Panc1 (cell line): ENCODE data around the gene DIAPH1. TPM values are rescaled to one million over a fixed set of nuclear protein-coding genes. Genes with fewer than 3 reads are reported as not detected.

Experiments used
- ATAC-seq: fragments of 200-7000 bp; cut with Tn5 transposase; 2 replicates; pipeline ENCODE4 v1.9.1; 2020; ENCODE audit warnings: mild to moderate bottlenecking, moderate library complexity
- BruUV-seq: library from RNA; stranded (reverse); fragments of 400-500 nt; replicated peaks from 2 replicates; lab custom pipeline; 2021; lab: Mats Ljungman, UMichigan
- CTCF ChIA-PET: fragments of 300-600 bp; sonication (Branson Sonifier 250); formaldehyde crosslinking; loops from one replicate; lab custom pipeline; 2022; ENCODE audit warnings: antibody characterized with exemption; lab: Charles Lee
- POLR2A ChIA-PET: fragments of 300-600 bp; sonication (Branson Sonifier 250); formaldehyde crosslinking; loops from one replicate; lab custom pipeline; 2022; ENCODE audit warnings: antibody characterized with exemption; lab: Charles Lee
- DNase-seq: peaks from one replicate; pipeline ENCODE4 v3.0.0-alpha.2; 2010; ENCODE audit warnings: low read depth, low spot score
- H3K27ac ChIP-seq: 2 replicates; pipeline ENCODE4 v1.5.1; 2011; ENCODE audit warnings: mild to moderate bottlenecking, low read length, inconsistent platforms
- H3K27me3 ChIP-seq: fragments of 200-500 bp; sonication (Bioruptor generic); 2 replicates; pipeline ENCODE4 v1.6.0; 2014; ENCODE audit warnings: low read length, inconsistent platforms; ENCODE audit not compliant: control insufficient read depth, insufficient read depth
- H3K36me3 ChIP-seq: fragments of 200-500 bp; sonication (Bioruptor generic); 2 replicates; pipeline ENCODE4 v1.5.1; 2014; ENCODE audit warnings: inconsistent platforms, mild to moderate bottlenecking, low read length, moderate library complexity; ENCODE audit not compliant: control insufficient read depth, insufficient read depth
- H3K4me1 ChIP-seq: 2 replicates; pipeline ENCODE4 v1.5.1; 2011; ENCODE audit warnings: inconsistent platforms, mild to moderate bottlenecking, low read length, moderate library complexity; ENCODE audit not compliant: control insufficient read depth, insufficient read depth
- H3K4me3 ChIP-seq, 2 experiments: 2 replicates each; pipeline ENCODE4 v1.5.1; 2011 to 2012; ENCODE audit warnings: low read depth in 2 of 2, low read length in 2 of 2, mild to moderate bottlenecking in 2 of 2, inconsistent platforms in 1 of 2, moderate library complexity in 1 of 2
- H3K9me3 ChIP-seq: fragments of 200-500 bp; sonication (Bioruptor generic); 2 replicates; pipeline ENCODE4 v1.5.1; 2014; ENCODE audit warnings: low read depth, mild to moderate bottlenecking, inconsistent platforms, low read length, moderate library complexity; ENCODE audit not compliant: control insufficient read depth, insufficient read depth
- POLR2AphosphoS5 ChIP-seq: IDR thresholded peaks from 2 replicates; pipeline ENCODE4 v1.6.1; 2012; ENCODE audit warnings: mild to moderate bottlenecking, low read depth, low read length, moderate library complexity
- SIN3A ChIP-seq: IDR thresholded peaks from 2 replicates; pipeline ENCODE4 v1.6.1; 2012; ENCODE audit warnings: low read depth, mild to moderate bottlenecking, low read length, moderate library complexity, borderline replicate concordance; ENCODE audit not compliant: insufficient read depth
- TCF7L2 ChIP-seq: IDR thresholded peaks from 2 replicates; pipeline ENCODE4 v1.6.1; 2011; ENCODE audit warnings: mild to moderate bottlenecking, low read depth, low read length, inconsistent platforms
- in situ Hi-C: cut with HindIII; loops from 2 replicates; pipeline ENCODE4 v1.10.0; 2016; ENCODE audit warnings: low sequenced_read_pairs, low pct_unique_long_range_greater_than_20kb
- intact Hi-C: fragments of 100-400 bp; cut with micrococcal nuclease; formaldehyde crosslinking; loops from one replicate; pipeline ENCODE4 v1.10.0; 2022; ENCODE audit not compliant: unreplicated experiment
- total RNA-seq: library from RNA; stranded (reverse); gene quantifications from one replicate; pipeline ENCODE4 v1.2.1, GENCODE V29; 2021; ENCODE audit not compliant: unreplicated experiment
- TF ChIP-seq, protein P1 (sequence below): fragments of 450-650 bp; IDR thresholded peaks from 2 replicates; pipeline ENCODE4 v1.5.1; 2017; ENCODE audit warnings: mild to moderate bottlenecking
- TF ChIP-seq, protein P2 (sequence below), 2 experiments: IDR thresholded peaks; 2 replicates each; pipeline ENCODE4 v1.6.1; 2011 to 2012; ENCODE audit warnings: low read depth in 2 of 2, control low read depth in 1 of 2, low read length in 1 of 2, mild to moderate bottlenecking in 1 of 2, moderate library complexity in 1 of 2; ENCODE audit not compliant: insufficient read depth in 1 of 2

Gene DIAPH1
- total RNA-seq, 1 experiment from 2014 or later: 155 TPM

DNA sequence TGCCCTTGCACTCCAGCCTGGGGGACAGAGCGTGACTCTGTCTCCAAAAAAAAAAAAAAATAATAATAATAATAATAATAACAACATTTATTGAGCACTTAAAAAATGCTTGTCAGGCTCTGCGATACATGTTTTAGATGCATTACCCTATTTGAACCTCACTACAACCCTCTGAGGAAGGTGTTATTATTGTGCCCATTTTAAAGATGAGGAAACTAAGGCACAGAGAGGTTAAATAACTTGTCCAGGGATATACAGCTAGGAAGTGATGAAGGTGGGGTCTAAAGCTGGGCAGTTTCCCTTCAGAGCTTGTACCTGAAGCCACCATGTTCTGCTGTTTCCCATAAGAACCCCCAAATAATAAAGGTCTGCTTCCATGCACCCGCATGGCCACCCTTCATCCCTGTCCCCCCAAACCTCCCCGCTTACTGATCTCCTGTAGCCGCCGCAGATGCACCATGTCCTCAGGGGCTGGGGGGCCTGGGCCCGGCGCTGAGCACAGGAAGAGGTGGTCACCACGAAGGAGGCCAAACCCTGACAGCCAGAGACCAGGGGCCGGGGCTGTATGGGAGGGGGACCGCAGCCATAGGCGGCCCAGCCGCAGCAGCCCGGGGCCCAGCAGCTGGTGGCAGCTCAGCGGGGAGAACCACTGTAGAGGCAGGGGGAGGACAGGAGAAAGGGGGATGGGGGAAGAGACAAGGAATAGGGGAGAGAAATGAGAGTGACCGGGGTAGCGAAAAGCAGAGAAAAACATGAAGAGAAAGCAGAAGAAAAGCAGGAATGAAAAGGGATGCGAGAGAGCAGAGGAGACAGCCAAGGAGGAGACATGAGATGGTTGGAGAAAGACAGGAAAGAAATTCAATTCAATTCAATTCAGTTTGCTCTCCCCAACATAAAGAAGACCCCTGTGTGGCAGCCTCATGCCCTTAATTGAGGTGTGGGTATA is 47.5 kb upstream of the DIAPH1 start:
- DNase-seq: no peak
- TF ChIP-seq SIN3A: no peak
- TF ChIP-seq POLR2AphosphoS5: no peak
- TF ChIP-seq TCF7L2: no peak
- TF ChIP-seq, protein P1, sequence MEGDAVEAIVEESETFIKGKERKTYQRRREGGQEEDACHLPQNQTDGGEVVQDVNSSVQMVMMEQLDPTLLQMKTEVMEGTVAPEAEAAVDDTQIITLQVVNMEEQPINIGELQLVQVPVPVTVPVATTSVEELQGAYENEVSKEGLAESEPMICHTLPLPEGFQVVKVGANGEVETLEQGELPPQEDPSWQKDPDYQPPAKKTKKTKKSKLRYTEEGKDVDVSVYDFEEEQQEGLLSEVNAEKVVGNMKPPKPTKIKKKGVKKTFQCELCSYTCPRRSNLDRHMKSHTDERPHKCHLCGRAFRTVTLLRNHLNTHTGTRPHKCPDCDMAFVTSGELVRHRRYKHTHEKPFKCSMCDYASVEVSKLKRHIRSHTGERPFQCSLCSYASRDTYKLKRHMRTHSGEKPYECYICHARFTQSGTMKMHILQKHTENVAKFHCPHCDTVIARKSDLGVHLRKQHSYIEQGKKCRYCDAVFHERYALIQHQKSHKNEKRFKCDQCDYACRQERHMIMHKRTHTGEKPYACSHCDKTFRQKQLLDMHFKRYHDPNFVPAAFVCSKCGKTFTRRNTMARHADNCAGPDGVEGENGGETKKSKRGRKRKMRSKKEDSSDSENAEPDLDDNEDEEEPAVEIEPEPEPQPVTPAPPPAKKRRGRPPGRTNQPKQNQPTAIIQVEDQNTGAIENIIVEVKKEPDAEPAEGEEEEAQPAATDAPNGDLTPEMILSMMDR: no peak
- TF ChIP-seq, protein P2, sequence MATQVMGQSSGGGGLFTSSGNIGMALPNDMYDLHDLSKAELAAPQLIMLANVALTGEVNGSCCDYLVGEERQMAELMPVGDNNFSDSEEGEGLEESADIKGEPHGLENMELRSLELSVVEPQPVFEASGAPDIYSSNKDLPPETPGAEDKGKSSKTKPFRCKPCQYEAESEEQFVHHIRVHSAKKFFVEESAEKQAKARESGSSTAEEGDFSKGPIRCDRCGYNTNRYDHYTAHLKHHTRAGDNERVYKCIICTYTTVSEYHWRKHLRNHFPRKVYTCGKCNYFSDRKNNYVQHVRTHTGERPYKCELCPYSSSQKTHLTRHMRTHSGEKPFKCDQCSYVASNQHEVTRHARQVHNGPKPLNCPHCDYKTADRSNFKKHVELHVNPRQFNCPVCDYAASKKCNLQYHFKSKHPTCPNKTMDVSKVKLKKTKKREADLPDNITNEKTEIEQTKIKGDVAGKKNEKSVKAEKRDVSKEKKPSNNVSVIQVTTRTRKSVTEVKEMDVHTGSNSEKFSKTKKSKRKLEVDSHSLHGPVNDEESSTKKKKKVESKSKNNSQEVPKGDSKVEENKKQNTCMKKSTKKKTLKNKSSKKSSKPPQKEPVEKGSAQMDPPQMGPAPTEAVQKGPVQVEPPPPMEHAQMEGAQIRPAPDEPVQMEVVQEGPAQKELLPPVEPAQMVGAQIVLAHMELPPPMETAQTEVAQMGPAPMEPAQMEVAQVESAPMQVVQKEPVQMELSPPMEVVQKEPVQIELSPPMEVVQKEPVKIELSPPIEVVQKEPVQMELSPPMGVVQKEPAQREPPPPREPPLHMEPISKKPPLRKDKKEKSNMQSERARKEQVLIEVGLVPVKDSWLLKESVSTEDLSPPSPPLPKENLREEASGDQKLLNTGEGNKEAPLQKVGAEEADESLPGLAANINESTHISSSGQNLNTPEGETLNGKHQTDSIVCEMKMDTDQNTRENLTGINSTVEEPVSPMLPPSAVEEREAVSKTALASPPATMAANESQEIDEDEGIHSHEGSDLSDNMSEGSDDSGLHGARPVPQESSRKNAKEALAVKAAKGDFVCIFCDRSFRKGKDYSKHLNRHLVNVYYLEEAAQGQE (IDR thresholded peaks at IDR 0.05; ENCODE audit: insufficient read depth in 1 of 2, low read depth in 2 of 2, low read length in 1 of 2): no peak
- Histone ChIP-seq H3K36me3 (no peaks in the 10 kb centered on the region), H3K4me1 (0 out of 2 replicates have a peak, but pooled peaks cover 3% of the 10 kb centered on the region), H3K9me3 (no peaks in the 10 kb centered on the region), H3K27ac (no peak overlapping the region), H3K4me3 (no peak overlapping the region), H3K27me3 (no peaks in the 10 kb centered on the region)
- intact Hi-C loops (loop anchor here (10.0 kb wide), 1 partner anchor 299 kb away; the partner anchor contains the start of gene RNF14), in situ Hi-C loops (no loop called here)
- ChIA-PET CTCF (interaction anchor here (0.6 kb wide), 1 partner anchor 74 kb away, joined by 3 read pairs; no protein-coding TSS in a partner anchor), POLR2A (no interaction called here)
- ATAC-seq: no peak
- BruUV-seq: no TSS peak

DNA sequence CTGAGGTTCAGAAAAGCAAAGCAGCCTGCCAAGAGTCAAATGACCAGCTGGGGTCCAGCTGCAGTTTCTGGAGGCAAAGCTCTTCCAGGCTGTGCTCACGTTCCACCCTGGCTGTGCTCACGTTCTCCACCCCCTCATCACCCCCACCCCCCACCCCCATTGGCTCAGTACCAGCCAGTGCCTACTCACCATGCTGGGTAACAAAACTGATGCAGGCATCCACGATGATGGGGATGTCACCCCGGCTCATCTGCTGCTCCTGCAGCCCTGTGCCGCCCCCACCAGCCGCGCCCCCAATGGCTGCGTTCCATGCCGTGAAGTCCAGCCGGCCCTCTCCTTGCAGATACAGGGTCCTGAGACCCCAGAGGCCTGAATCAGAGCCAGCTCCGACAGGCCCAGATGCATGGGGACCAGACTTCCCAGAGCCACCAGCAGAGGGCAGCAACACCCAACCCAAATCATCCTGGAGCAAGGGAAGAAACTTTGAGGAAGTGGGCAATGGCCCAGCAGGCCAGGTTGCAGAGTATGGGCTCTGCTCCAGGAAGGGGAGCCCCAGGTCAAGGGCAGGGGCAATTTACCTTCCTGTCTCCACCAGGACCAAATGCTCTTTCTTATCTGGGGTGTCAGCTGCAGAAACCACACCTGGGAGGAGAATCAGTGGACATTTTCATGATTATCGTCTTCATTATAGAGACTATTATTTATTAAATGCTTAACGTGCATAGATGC is 46.1 kb upstream of the DIAPH1 start:
- no TSS peak for BruUV-seq
- ChIA-PET POLR2A (no interaction called here), CTCF (interaction anchor here (0.6 to 1.2 kb wide), 4 partner anchors 17 to 296 kb away, joined by 3 to 9 read pairs (median 6); partner anchors contain the start of gene ARAP3)
- TF ChIP-seq, protein P1: peak; percentile 95
- TF ChIP-seq POLR2AphosphoS5 (no peak), TCF7L2 (no peak)
- TF ChIP-seq, protein P2 (IDR thresholded peaks at IDR 0.05; ENCODE audit: insufficient read depth in 1 of 2, low read depth in 2 of 2, low read length in 1 of 2): no peak
- H3K4me3 ChIP-seq: no peak overlapping the region
- in situ Hi-C loops: no loop called here
- H3K36me3 ChIP-seq: no peaks in the 10 kb centered on the region
- ATAC-seq (peak; percentile 94), DNase-seq (peak; percentile 41)
- no peaks in the 10 kb centered on the region for H3K9me3 ChIP-seq
- no peak overlapping the region for H3K27ac ChIP-seq
- intact Hi-C loops: loop anchor here (10.0 kb wide), 1 partner anchor 300 kb away; the partner anchor contains the start of gene RNF14
- H3K4me1 ChIP-seq: 0 out of 2 replicates have a peak, but pooled peaks cover 3% of the 10 kb centered on the region
- no peaks in the 10 kb centered on the region for H3K27me3 ChIP-seq
